Tibial nerve (tissue), 3 donors: Measurements from ENCODE around the gene GPRIN1.

Experiments
- CTCF ChIP-seq, 5 experiments: fragments of 200-600 bp in 3 of 5; fragments of 450-650 bp in 2 of 5; sonication (generic) in 3 of 5; IDR thresholded peaks; one replicate each; pipeline ENCODE4 v1.5.1; 2016 to 2019; ENCODE audit warnings: antibody characterized with exemption in 5 of 5, mild to moderate bottlenecking in 3 of 5, moderate library complexity in 2 of 5
- POLR2A ChIP-seq, 2 donors: fragments of 450-650 bp; IDR thresholded peaks; one replicate each; pipeline ENCODE4 v1.6.1; 2017; ENCODE audit warnings: antibody characterized with exemption in 2 of 2, mild to moderate bottlenecking in 2 of 2, moderate library complexity in 2 of 2

- TF ChIP-seq CTCF (IDR thresholded peaks at IDR 0.05) = no peak
- no peak for TF ChIP-seq POLR2A (IDR thresholded peaks at IDR 0.05)
These were observed 20.8 kb downstream of the GPRIN1 start for GRCh38 chr5:176589039-176589769.
